Astrocyte (in vitro differentiated cells and primary cell): ENCODE measurements around the gene DLG3. TPM values are rescaled to one million over a fixed set of nuclear protein-coding genes. Genes with fewer than 3 reads are reported as not detected.

Source experiments
- DNase-seq: peaks from one replicate; pipeline ENCODE4 v3.0.0-alpha.2; 2010; ENCODE audit warnings: low read depth
- FAIRE-seq: peaks from 2 replicates; lab custom pipeline; 2011; peaks lifted over from hg19 to GRCh38; lab: Jason Lieb, UNC
- H2AFZ ChIP-seq: 2 replicates; pipeline ENCODE4 v1.6.0; 2012; ENCODE audit warnings: low read depth, low read length, inconsistent platforms
- H3K27ac ChIP-seq: 2 replicates; pipeline ENCODE4 v1.5.1; 2011; ENCODE audit warnings: low read depth, low read length, inconsistent platforms
- H3K27me3 ChIP-seq: 2 replicates; pipeline ENCODE4 v1.6.0; 2011; ENCODE audit warnings: low read length, inconsistent platforms; ENCODE audit not compliant: insufficient read depth
- H3K36me3 ChIP-seq: 2 replicates; pipeline ENCODE4 v1.5.1; 2011; ENCODE audit warnings: low read length, inconsistent platforms; ENCODE audit not compliant: insufficient read depth
- H3K4me1 ChIP-seq: 2 replicates; pipeline ENCODE4 v1.5.1; 2011; ENCODE audit warnings: low read length, inconsistent platforms; ENCODE audit not compliant: insufficient read depth
- H3K4me2 ChIP-seq: 2 replicates; pipeline ENCODE4 v1.6.0; 2012; ENCODE audit warnings: low read length, inconsistent platforms
- H3K4me3 ChIP-seq: 2 replicates; pipeline ENCODE4 v1.5.1; 2011; ENCODE audit warnings: low read depth, mild to moderate bottlenecking, low read length, inconsistent platforms; ENCODE audit not compliant: insufficient read depth
- H3K79me2 ChIP-seq: 2 replicates; pipeline ENCODE4 v1.6.0; 2012; ENCODE audit warnings: mild to moderate bottlenecking, low read length, inconsistent platforms; ENCODE audit not compliant: insufficient read depth
- H3K9ac ChIP-seq: 2 replicates; pipeline ENCODE4 v1.6.0; 2012; ENCODE audit warnings: mild to moderate bottlenecking, low read length, inconsistent platforms
- H3K9me3 ChIP-seq: 2 replicates; pipeline ENCODE4 v1.5.1; 2012; ENCODE audit warnings: low read depth, mild to moderate bottlenecking, low read length, inconsistent platforms; ENCODE audit not compliant: insufficient read depth
- H4K20me1 ChIP-seq: 2 replicates; pipeline ENCODE4 v1.6.0; 2012; ENCODE audit warnings: low read length, inconsistent platforms; ENCODE audit not compliant: insufficient read depth
- H3K27ac Mint-ChIP-seq: one replicate; pipeline ENCODE4 v1.8.0; 2021; ENCODE audit warnings: mild to moderate bottlenecking, mixed read lengths; ENCODE audit not compliant: unreplicated experiment
- H3K27me3 Mint-ChIP-seq: one replicate; pipeline ENCODE4 v1.8.0; 2021; ENCODE audit warnings: low read depth, mixed read lengths; ENCODE audit not compliant: unreplicated experiment
- H3K36me3 Mint-ChIP-seq: one replicate; pipeline ENCODE4 v1.8.0; 2021; ENCODE audit warnings: low read depth, mixed read lengths; ENCODE audit not compliant: unreplicated experiment
- H3K4me1 Mint-ChIP-seq: one replicate; pipeline ENCODE4 v1.8.0; 2021; ENCODE audit warnings: low read depth, mixed read lengths; ENCODE audit not compliant: unreplicated experiment
- H3K4me3 Mint-ChIP-seq: one replicate; pipeline ENCODE4 v1.8.0; 2021; ENCODE audit warnings: mild to moderate bottlenecking, moderate library complexity, mixed read lengths; ENCODE audit not compliant: unreplicated experiment
- H3K9me3 Mint-ChIP-seq: one replicate; pipeline ENCODE4 v1.8.0; 2021; ENCODE audit warnings: mild to moderate bottlenecking, mixed read lengths; ENCODE audit not compliant: unreplicated experiment
- CTCF ChIP-seq: IDR thresholded peaks from 2 replicates; pipeline ENCODE4 v1.5.1; 2011; ENCODE audit warnings: low read depth, mild to moderate bottlenecking, inconsistent platforms, low read length, moderate library complexity; ENCODE audit not compliant: insufficient read depth
- EZH2 ChIP-seq: IDR thresholded peaks from 2 replicates; pipeline ENCODE4 v1.6.1; 2012; ENCODE audit warnings: mild to moderate bottlenecking, low read length, inconsistent platforms; ENCODE audit not compliant: insufficient read depth
- total RNA-seq: library from RNA; stranded (reverse); gene quantifications from 2 replicates; pipeline ENCODE4 v1.2.1, GENCODE V29; 2021

Gene DLG3
- total RNA-seq, 1 donor from 2014 or later: 15.2 TPM

- H3K27me3 ChIP-seq: no peaks in the 10 kb centered on the region
- TF ChIP-seq EZH2 (no peak), CTCF (no peak)
- no peak for FAIRE-seq
- H3K9me3 ChIP-seq: no peaks in the 10 kb centered on the region
- no peaks in the 10 kb centered on the region for H3K79me2 ChIP-seq
- H3K4me2 ChIP-seq: peak overlapping the region; percentile 98
- H4K20me1 ChIP-seq: no peaks in the 10 kb centered on the region
- peaks cover 10% of the 10 kb centered on the region for H3K4me1 ChIP-seq
- H3K36me3 ChIP-seq: no peaks in the 10 kb centered on the region
- DNase-seq: peak; percentile 58
- Mint-ChIP-seq H3K9me3 (no peaks in the 10 kb centered on the region), H3K4me1 (peaks cover 6% of the 10 kb centered on the region), H3K27me3 (peaks cover 1% of the 10 kb centered on the region), H3K4me3 (peak overlapping the region; percentile 91), H3K27ac (peak overlapping the region; percentile 83), H3K36me3 (no peaks in the 10 kb centered on the region)
- H3K4me3 ChIP-seq: peak overlapping the region; percentile 68
- peak overlapping the region; percentile 77 for H3K27ac ChIP-seq
- peak overlapping the region; percentile 94 for H2AFZ ChIP-seq
- H3K9ac ChIP-seq: peak overlapping the region; percentile 87
These were observed 10.2 kb upstream of the DLG3 start for GRCh38 chrX:70434352-70434866.

GRCh38 chrX:70434914-70435586 lies 9.6 kb upstream of the DLG3 start:
- Histone ChIP-seq H3K4me2 (peak overlapping the region; percentile 98), H3K9me3 (no peaks in the 10 kb centered on the region), H3K79me2 (no peaks in the 10 kb centered on the region), H3K36me3 (no peaks in the 10 kb centered on the region), H3K9ac (peak overlapping the region; percentile 87), H3K4me3 (peak overlapping the region; percentile 68), H3K4me1 (peaks cover 10% of the 10 kb centered on the region), H2AFZ (peak overlapping the region; percentile 60), H4K20me1 (no peaks in the 10 kb centered on the region), H3K27me3 (no peaks in the 10 kb centered on the region), H3K27ac (peak overlapping the region; percentile 77)
- Mint-ChIP-seq H3K27me3 (peaks cover 1% of the 10 kb centered on the region), H3K27ac (peak overlapping the region; percentile 83), H3K9me3 (no peaks in the 10 kb centered on the region), H3K4me3 (peak overlapping the region; percentile 91), H3K36me3 (no peaks in the 10 kb centered on the region), H3K4me1 (peaks cover 6% of the 10 kb centered on the region)
- TF ChIP-seq EZH2: no peak
- TF ChIP-seq CTCF: no peak
- peak; percentile 90 for FAIRE-seq
- DNase-seq: peak; percentile 43

GRCh38 chrX:70436343-70436742 lies 8.3 kb upstream of the DLG3 start:
- FAIRE-seq (no peak), DNase-seq (no peak)
- peak overlapping the region; percentile 98 for H3K4me2 ChIP-seq
- no peak overlapping the region for H3K27ac ChIP-seq
- Mint-ChIP-seq H3K27me3 (peaks cover 3% of the 10 kb centered on the region), H3K4me3 (no peak overlapping the region), H3K36me3 (no peaks in the 10 kb centered on the region), H3K9me3 (no peaks in the 10 kb centered on the region), H3K4me1 (peaks cover 6% of the 10 kb centered on the region), H3K27ac (peak overlapping the region; percentile 78)
- H3K79me2 ChIP-seq: no peaks in the 10 kb centered on the region
- H4K20me1 ChIP-seq: no peaks in the 10 kb centered on the region
- H3K9ac ChIP-seq: no peak overlapping the region
- H3K27me3 ChIP-seq: no peaks in the 10 kb centered on the region
- TF ChIP-seq EZH2: no peak
- TF ChIP-seq CTCF: no peak
- no peak overlapping the region for H2AFZ ChIP-seq
- no peaks in the 10 kb centered on the region for H3K9me3 ChIP-seq
- H3K4me3 ChIP-seq: no peak overlapping the region
- no peaks in the 10 kb centered on the region for H3K36me3 ChIP-seq
- peaks cover 10% of the 10 kb centered on the region for H3K4me1 ChIP-seq
